Ovary (tissue), 9 donors: ENCODE data around the gene OTULINL. TPM values are rescaled to one million over a fixed set of nuclear protein-coding genes. Genes with fewer than 3 reads are reported as not detected.

Source experiments
- DNase-seq, 5 donors: peaks; one replicate each; pipeline ENCODE4 v3.0.0-alpha.2; 2019 to 2020
- H3K27ac ChIP-seq, 2 donors: fragments of 200-600 bp; one replicate each; pipeline versions ENCODE4 v1.5.1 to v1.8.0; 2019 to 2022
- H3K27me3 ChIP-seq: fragments of 200-600 bp; one replicate; pipeline ENCODE4 v1.8.0; 2022
- H3K36me3 ChIP-seq: fragments of 200-600 bp; sonication (generic); one replicate; pipeline ENCODE4 v1.5.1; 2019
- H3K4me1 ChIP-seq: one replicate; pipeline ENCODE4 v1.8.1; 2013; ENCODE audit warnings: mild to moderate bottlenecking, moderate library complexity; ENCODE audit not compliant: insufficient read depth
- H3K4me3 ChIP-seq: fragments of 200-600 bp; sonication (generic); one replicate; pipeline ENCODE4 v1.5.1; 2017
- H3K9me3 ChIP-seq, 2 donors: fragments of 200-600 bp in 1 of 2; sonication (generic) in 1 of 2; one replicate each; pipeline versions ENCODE4 v1.5.1 to v1.8.1; 2013 to 2019; ENCODE audit warnings: mild to moderate bottlenecking in 1 of 2, moderate library complexity in 1 of 2
- CTCF ChIP-seq, 3 donors: fragments of 450-650 bp in 2 of 3; fragments of 200-600 bp in 1 of 3; IDR thresholded peaks; one replicate each; pipeline versions ENCODE4 v1.5.1 to v1.8.0; 2016 to 2022; ENCODE audit warnings: antibody characterized with exemption in 3 of 3, mild to moderate bottlenecking in 1 of 3
- EP300 ChIP-seq: sonication (generic); formaldehyde crosslinking; IDR thresholded peaks from one replicate; pipeline ENCODE4 v1.6.1; 2017; ENCODE audit warnings: antibody characterized with exemption
- POLR2A ChIP-seq: fragments of 450-650 bp; IDR thresholded peaks from one replicate; pipeline ENCODE4 v1.6.1; 2017; ENCODE audit warnings: antibody characterized with exemption, mild to moderate bottlenecking, moderate library complexity
- WGBS, 3 donors: extraction: QIAGEN DNeasy Blood & Tissue Kit in 1 of 3; methylation state at CpG; one replicate each; pipeline versions ENCODE4 v1.1.5 to v1.1.7; 2013 to 2017; 5-methylcytosine and 5-hydroxymethylcytosine counted together
- intact Hi-C, 4 donors: fragments of 100-400 bp; cut with DNase I; formaldehyde crosslinking; loops; one replicate each; pipeline versions ENCODE4 v1.11.0 to v1.15.1; 2022 to 2023
- polyA plus RNA-seq, 2 donors: library from polyadenylated mRNA; stranded (reverse); fragments of 200-250 nt in 1 of 2; fragments of 350-450 nt in 1 of 2; fragmentation: Illumina TruSeq in 1 of 2; extraction: RNeasy Lipid Tissue Mini Kit (QIAGEN cat#74804) in 1 of 2; gene quantifications; one replicate each; pipeline ENCODE4 v1.2.3, GENCODE V29; 2013 to 2014
- total RNA-seq, 7 donors: library from RNA; depleted of rRNA in 2 of 7; stranded (reverse); fragments of >200 nt in 2 of 7; fragmentation: NEBNext Ultra II Directional in 3 of 7; extraction: Animal tissue kit (Norgen Biotek cat#: 25700) in 3 of 7; gene quantifications; one replicate each; pipeline versions ENCODE4 v1.1.0 to v1.2.4, GENCODE V29; 2016 to 2023
- donor health status: DM: no; HTN: no; CAD: no; lungs with moderate emphysema.
- donor health status: DM: no; HTN: no; CAD: no.
- donor health status: Bipolar disorder and iron deficiency.
- donor health status: DM: yes; HTN: yes; CAD: no.
- donor health status: DM: no; HTN: no; CAD: no.
- donor health status: DM: yes; HTN: yes; CAD: no.

Gene OTULINL
- total and polyA plus RNA-seq, 9 donors = 2.3 to 14.9 (median 5.3) TPM

DNA sequence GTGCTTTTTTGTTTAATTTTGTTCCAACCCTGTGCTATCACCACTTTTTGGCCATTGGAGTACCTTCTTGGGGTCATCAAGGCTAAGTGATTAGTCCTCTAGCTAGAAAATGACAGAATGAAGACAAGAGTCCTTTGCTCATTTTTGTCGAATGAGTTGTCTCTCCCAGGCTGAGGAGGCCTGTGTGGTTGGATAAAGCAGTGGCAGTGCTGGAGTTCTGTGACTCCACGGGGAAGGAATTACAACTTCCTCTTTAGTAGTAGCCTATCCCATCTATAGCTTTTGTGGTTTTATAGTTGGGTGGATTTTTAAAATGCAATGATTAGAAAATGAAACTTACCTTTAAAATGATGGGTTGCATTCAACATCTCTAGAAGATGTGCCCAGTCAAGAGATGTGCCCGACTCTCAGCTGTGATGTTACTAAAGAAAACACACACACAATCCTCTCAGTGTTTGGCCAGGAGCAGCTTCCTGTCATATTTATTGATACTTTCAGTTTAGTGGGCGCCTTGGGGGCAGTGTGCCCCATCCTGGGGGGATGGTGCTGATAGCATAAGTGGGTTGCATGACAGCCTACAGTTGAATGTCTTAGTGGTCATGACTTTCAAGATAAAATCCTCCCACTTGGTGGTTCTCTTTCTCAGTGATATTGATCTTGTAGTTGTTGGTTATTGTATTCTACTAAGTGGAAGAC, 11.9 kb downstream of the OTULINL start:
- Histone ChIP-seq H3K36me3 (no peaks in the 10 kb centered on the region), H3K27me3 (no peaks in the 10 kb centered on the region), H3K4me1 (no peaks in the 10 kb centered on the region), H3K4me3 (no peak overlapping the region), H3K27ac (no peak overlapping the region), H3K9me3 (no peaks in the 10 kb centered on the region)
- no peak for DNase-seq
- 80 to 85% (median 82%) methylated on average over 4 of the region's 4 CpGs for WGBS, 3 donors
- no peak for TF ChIP-seq POLR2A
- TF ChIP-seq EP300 = no peak
- no peak for TF ChIP-seq CTCF (IDR thresholded peaks at IDR 0.05)
- intact Hi-C loops = no loop called here

GRCh38 chr5:14594378-14595074, 12.9 kb downstream of the OTULINL start:
- H3K4me3 ChIP-seq = no peak overlapping the region
- TF ChIP-seq POLR2A = no peak
- no peak for TF ChIP-seq CTCF (IDR thresholded peaks at IDR 0.05)
- TF ChIP-seq EP300 = no peak
- no peaks in the 10 kb centered on the region for H3K4me1 ChIP-seq
- intact Hi-C loops = no loop called here
- no peaks in the 10 kb centered on the region for H3K27me3 ChIP-seq
- 86 to 90% (median 87%) methylated on average over 4 of the region's 4 CpGs for WGBS, 3 donors
- H3K36me3 ChIP-seq = no peaks in the 10 kb centered on the region
- DNase-seq = no peak
- no peaks in the 10 kb centered on the region for H3K9me3 ChIP-seq
- H3K27ac ChIP-seq = no peak overlapping the region

DNA sequence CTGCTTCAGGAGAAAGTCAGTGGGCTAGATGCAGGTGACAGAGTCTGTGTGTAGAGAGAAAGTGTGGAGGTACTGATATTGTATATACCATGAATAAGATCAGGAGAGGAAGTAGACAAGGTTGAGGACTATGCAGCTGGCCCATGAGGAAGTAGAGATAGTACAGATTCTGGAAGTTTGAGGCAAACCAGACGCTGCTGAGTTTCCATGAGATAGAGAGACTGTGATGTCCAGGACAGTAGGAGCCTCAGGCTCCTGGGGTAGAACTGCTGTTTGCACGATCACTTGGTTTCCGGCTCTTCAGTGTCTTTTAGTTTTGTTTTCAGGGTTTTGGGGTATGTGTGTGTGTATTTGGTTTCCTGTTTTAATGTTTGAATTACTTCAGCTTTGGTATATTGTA, 13.6 kb downstream of the OTULINL start:
- WGBS, 3 donors = 79 to 87% (median 86%) methylated on average over 3 of the region's 3 CpGs
- TF ChIP-seq POLR2A = no peak
- TF ChIP-seq EP300 = no peak
- no peak for TF ChIP-seq CTCF (IDR thresholded peaks at IDR 0.05)
- H3K27me3 ChIP-seq = no peaks in the 10 kb centered on the region
- no peak overlapping the region for H3K27ac ChIP-seq
- no peaks in the 10 kb centered on the region for H3K9me3 ChIP-seq
- H3K36me3 ChIP-seq = no peaks in the 10 kb centered on the region
- no peaks in the 10 kb centered on the region for H3K4me1 ChIP-seq
- no peak overlapping the region for H3K4me3 ChIP-seq
- intact Hi-C loops = no loop called here
- DNase-seq = no peak

DNA sequence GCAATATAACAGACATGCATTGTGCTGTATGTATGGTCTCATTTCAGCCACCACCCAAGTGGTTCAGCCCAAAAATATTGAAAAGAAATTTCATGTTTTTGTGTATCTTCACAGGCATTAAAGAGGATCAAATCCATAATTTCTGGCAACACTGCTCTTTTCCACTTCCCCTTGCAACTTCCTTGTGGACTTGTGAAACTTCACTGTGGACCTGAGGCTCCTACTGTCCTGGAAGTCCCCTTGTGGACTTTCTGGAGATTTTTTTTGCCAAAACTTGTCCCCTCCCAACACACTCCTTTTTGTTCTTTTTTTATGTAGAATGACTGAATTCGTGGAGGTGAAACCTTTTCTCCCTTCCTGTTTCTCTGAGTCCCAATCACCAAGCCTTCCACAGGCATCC, 14.3 kb downstream of the OTULINL start:
- DNase-seq = no peak
- intact Hi-C loops = no loop called here
- WGBS, 3 donors = 54 to 70% (median 57%) methylated on average over 1 of the region's 1 CpG
- Histone ChIP-seq H3K4me1 (no peaks in the 10 kb centered on the region), H3K36me3 (no peaks in the 10 kb centered on the region), H3K27me3 (no peaks in the 10 kb centered on the region), H3K27ac (no peak overlapping the region), H3K9me3 (no peaks in the 10 kb centered on the region), H3K4me3 (no peak overlapping the region)
- TF ChIP-seq EP300 = no peak
- TF ChIP-seq CTCF (IDR thresholded peaks at IDR 0.05) = no peak
- no peak for TF ChIP-seq POLR2A
